GM19328 (cell line): ENCODE results near the gene ZMYND11.
"Not testable (repeated sequence)": the region's sequence is repeated elsewhere in the genome, so short reads cannot be mapped to it uniquely, and the experiment has no call there.

Experiments used
- ATAC-seq: cut with Tn5 transposase; IDR thresholded peaks from one replicate; pipeline ENCODE4 v1.9.1; 2021; ENCODE audit warnings: mild to moderate bottlenecking, moderate library complexity; ENCODE audit not compliant: unreplicated experiment

ZMYND11 gene

DNA sequence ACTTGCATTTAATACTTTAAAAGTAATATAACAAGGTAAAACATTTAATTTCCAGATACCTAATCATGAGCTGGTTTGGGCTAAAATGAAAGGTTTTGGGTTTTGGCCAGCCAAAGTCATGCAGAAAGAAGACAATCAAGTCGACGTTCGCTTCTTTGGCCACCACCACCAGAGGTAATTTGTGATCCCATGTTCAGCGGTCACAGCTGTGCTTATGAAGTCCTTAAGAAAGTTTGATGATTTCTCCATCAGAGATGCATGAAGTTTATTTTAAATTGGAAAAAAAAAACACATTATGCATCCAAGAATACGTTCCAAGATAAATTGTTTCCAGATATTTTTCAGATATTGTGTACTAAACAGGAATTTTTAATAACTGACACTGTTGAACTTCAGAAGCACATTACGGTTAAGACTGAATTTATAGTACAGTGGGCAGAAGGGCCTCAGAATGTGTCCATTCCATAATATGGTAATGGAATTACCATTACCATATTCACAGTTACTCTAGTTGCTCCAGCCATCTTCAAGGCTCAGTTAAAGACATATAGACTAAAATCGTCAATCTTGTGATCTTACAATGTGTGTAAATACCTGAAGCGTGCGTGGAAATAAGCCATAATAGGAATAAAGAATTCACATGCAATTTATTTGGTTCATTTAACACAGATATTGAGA is 106.8 kb downstream of the ZMYND11 start:
- ATAC-seq: no peak

DNA sequence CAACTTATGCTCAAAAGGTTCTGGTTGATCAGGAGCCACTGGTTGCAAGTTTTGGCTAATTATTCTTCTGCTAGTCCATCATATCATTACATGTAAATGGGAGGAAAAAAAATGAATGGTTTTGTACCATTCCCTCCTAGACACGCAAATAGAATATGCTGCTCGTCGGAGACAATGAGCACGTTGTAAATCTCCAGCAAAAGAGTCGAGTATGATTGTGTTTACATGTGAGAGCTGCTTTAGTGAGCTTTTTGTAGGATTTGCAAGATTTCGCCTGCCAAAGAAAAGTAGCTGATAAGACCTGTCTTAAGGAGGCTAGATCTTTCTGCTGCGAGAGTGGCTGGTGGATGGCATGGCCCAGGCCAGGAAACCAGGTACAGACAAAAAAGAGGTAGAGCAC is 109.0 kb downstream of the ZMYND11 start:
- no peak for ATAC-seq

DNA sequence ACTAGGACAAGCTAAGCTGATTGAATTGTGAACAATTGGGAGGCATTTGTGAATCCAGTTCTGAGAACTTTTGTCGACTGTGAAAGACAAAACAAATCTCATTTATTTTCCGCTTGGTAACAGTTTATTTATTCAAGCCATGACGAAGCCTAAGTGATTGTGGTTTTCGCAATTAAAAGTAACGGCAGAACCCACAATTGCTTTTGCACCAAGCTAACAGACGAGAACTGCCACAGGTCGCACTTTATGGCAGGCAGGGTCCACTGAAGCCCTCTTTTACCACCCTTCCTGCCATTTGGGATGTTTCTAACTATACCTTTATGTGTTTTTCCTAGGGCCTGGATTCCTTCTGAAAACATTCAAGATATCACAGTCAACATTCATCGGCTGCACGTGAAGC is 111.2 kb downstream of the ZMYND11 start:
- no peak for ATAC-seq

DNA sequence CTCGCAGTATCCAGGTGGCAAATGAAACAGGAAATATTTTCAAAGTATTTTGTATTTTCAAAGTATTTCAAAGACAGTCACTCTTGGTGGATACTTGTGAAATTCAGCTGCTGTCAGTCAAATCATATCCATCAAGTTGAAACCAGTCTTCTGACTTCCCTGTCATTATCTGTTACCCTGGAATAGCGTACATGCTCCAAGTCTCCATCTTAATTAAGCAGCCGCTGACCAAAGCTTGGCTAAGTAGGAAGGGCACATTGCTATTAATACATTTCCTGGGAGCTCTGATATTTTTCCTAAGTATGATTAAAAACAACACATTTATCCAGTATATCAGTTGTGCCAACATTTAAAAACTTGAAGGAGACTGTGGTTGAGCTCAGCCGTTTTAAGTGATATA is 112.2 kb downstream of the ZMYND11 start:
- ATAC-seq: no peak

DNA sequence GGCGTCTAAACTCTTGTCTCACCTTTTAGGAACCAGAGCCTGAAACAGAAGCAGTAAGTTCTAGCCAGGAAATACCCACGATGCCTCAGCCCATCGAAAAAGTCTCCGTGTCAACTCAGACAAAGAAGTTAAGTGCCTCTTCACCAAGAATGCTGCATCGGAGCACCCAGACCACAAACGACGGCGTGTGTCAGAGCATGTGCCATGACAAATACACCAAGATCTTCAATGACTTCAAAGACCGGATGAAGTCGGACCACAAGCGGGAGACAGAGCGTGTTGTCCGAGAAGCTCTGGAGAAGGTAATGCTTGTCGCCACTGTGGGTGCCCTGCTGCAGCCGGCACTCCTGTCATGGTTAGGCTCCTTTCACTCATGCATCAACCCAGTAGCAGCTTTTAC is 113.1 kb downstream of the ZMYND11 start:
- no peak for ATAC-seq

DNA sequence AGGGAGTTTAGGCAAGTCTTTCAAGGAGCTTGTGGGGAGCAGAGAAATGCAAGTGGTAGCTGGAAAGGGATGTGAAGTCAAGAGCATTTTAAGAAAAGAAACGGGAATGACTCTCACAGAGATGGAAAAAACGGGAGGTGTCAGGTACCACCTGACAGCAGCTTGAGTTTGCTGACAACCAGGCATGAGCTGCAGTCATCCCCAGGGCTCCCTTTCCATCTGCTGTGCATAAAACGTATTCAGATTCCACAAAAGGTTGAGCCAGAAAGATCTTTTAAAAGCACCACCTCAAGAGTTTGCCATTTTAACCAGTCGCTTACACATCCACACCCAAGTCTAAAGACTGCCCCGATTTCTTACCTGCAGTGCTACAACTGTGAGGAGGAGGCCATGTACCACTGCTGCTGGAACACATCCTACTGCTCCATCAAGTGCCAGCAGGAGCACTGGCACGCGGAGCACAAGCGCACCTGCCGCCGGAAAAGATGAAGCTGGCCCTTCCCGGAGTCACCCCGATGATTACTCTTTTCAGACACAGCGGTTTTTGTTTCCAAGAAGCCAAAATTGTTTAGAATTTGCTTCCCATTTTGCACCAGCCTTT is 116.8 kb downstream of the ZMYND11 start:
- no peak for ATAC-seq

DNA sequence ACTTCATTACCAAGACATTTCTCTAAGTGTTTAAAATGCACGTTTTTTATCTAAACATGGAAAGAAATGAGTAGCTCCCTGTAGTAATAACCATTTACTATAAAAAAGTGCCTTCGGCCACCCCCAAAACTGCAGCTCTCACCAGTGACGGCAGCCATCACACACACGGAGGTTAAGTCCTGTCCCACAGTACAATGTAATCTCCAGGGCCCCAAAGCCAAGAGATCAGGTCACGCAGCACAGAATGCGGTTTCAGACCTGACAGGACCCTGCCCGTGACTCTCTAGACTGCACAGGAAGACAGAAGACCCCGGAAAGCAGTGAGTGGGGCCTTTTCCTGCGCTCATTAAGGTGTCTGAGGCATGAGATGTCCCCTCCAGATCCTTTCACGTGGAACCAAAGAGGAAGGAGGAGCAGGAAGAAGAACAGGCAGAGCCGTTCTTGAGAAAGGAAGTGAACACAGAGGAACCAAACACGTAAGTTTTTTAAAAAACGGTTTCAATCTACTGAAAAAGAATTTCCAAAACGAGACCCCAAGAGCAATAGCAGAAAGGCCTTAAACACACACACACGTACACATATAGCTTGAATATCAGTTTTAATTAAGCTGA is 125.7 kb downstream of the ZMYND11 start:
- no peak for ATAC-seq

DNA sequence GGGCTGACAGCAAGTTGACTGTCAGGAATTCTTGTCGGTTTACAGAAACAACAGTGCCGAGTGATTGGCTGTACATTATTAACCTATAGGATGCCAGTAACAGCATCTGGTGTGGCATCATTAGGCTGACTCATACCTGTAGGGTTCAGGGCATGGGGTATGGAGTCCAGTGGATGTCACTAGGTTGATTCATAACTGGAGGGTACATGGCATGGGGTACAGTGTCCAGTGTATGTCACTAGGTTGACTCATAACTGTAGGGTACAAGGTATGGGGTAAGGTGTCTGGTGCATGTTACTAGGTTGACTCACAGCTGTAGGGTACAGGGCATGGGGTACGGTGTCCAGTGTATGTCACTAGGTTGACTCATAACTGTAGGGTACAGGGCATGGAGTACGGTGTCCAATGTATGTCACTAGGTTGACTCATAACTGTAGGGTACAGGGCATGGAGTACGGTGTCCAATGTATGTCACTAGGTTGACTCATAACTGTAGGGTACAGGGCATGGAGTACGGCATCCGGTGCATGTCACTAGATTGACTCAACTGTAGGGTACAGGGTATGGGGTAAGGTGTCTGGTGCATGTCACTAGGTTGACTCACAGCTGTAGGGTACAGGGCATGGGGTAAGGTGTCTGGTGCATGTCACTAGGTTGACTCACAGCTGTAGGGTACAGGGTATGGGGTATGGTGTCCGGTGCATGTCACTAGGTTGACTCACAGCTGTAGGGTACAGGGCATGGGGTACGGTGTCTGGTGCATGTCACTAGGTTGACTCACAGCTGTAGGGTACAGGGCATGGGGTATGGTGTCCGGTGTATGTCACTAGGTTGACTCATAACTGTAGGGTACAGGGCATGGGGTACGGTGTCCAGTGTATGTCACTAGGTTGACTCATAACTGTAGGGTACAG is 129.2 kb downstream of the ZMYND11 start:
- ATAC-seq: not testable (repeated sequence)

DNA sequence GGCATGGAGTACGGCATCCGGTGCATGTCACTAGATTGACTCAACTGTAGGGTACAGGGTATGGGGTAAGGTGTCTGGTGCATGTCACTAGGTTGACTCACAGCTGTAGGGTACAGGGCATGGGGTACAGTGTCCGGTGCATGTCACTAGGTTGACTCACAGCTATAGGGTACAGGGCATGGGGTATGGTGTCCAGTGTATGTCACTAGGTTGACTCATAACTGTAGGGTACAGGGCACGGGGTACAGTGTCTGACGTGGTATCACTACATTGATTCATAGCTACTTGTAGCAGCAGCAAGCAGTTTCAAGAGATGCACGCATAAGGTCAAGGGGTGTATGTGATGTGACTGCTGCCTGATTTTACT is 129.8 kb downstream of the ZMYND11 start:
- not testable (repeated sequence) for ATAC-seq

DNA sequence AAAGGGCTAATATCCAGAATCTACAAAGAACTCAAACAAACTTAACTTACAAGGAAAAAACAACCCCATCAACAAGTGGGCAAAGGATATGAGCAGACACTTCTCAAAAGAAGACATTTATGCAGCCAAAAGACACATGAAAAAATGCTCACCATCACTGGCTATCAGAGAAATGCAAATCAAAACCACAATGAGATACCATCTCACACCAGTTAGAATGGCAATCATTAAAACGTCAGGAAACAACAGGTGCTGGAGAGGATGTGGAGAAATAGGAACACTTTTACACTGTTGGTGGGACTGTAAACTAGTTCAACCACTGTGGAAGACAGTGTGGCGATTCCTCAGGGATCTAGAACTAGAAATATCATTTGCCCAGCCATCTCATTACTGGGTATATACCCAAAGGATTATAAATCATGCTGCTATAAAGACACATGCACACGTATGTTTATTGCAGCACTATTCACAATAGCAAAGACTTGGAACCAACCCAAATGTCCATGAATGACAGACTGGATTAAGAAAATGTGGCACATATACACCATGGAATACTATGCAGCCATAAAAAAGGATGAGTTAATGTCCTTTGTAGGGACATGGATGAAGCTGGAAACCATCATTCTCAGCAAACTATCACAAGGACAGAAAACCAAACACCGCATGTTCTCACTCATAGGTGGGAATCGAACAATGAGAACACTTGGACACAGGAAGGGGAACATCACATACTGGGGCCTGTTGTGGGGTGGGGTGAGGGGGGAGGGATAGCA is 130.7 kb downstream of the ZMYND11 start:
- ATAC-seq: not testable (repeated sequence)

DNA sequence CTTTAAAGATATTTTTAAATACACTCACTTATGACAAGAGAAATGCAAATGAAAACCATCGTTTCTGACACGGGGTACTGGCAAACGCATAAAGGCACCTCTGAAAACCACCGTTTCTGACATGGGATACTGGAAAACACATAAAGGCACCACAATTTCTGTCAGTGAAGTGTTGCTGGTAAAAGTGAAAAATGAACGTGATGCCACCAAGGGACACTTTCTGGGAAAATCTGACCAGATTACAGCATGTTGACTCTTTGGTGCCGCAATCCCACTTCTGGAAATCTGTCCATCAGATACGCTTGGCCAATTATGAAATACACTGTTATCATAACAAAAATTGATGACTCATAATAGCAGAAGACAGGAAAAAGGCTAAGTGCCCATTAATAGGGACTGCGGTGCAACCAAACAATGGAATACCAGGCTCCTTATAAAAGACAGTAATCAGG is 131.7 kb downstream of the ZMYND11 start:
- ATAC-seq: no peak

DNA sequence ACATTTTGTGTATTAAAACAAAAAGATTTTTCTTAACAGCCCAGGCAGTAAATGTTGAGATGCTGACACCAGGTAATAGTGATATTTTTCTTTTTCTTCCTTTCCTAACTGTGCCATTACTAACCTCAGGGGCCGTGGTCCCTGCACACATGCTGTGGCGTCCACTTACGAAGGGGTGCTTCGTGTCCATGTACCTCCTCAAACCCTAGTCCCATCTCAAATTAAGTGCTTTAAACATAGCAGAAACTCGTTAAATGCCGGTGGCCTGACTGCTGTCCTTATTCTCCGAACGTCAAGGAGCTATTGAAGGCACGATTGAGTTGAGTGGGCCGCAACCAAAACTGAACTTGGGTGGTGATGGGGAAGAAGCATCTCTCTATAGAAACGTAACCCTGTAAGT is 132.4 kb downstream of the ZMYND11 start:
- no peak for ATAC-seq

DNA sequence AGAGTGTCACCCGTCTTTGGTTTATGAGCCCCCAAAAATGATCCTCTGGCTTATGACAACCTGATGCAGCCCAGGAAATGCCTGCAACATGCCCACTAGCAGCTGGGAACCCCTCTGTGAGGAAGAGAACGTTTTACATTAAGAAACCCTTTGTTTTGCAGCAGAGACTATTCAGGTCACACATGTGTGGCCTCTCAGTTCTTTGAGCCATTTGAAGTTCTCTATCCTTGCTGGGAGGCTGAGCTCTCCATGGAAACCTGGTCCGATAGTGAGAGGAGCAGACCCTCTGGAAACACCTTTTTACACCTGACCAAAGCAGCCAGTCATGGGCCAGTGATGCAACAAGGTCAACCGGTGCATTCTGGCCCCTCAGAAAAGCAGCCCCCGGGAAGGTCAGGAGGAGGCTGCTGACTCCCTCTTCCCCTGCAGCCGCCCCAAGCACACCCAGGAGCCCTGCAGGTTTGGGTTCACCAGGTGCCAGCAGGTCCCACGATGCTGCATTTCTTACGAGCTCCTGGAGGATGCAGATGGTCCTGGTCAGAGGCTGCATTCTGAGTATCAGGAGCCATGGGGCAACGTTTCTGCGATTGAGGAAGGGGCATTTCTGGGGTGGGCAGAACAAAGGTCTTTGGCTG is 134.3 kb downstream of the ZMYND11 start:
- no peak for ATAC-seq

DNA sequence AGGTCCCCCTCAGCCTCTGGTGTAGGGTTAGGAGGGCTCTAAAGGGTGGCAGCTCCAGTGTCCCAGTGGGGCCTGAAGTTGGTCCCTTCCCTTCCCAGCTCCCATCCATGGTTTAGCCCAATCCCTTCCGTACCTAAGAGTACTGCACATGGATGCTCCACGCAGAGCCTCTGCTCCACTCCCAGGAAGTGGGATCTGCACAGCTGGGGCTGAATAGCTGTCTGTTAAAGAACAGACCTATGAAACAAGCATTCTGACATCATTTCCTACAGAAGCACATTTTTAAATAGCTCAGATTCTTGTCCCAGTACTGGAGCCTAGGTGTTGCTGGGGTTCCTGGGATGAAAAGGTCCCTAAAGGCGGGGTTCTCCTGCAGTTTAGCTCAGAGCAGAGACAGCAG is 135.9 kb downstream of the ZMYND11 start:
- ATAC-seq: no peak

DNA sequence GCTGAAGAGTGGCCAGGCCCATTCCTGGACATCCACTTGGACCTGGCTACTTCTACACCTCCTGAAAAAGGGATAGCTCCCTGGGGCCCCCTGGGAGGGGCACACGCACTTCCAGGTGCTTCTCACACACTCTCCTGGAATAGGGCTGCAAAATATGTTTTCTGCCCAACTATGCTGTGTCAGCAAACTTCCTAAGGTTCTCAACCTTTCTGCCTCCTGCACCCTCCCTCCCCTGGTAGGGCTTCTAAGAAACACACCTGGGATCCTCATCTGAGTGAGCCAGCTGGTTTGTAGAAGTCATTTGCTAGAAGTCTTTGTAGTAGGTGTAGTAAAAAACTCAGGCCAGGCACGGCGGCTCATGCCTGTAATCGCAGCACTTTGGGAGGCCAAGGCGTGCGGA is 136.5 kb downstream of the ZMYND11 start:
- ATAC-seq: no peak

DNA sequence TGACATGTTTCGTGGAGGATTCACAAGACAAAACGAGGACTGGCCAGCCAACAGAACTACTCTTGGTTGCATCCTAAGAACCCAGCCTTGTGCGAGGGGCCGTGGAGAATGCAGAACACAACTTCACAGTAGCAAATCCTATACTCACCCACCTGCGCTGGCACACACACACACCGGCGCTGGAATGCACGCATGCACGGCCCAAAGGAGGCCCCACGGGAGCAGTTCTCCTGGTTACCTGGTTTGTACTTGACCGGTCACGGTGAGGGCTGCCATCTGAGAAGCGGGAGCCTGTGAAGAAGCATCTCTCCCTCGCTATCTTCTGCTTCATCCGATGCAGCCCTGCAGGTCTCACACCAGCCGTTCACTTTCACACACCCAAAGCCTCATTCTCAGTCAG is 137.8 kb downstream of the ZMYND11 start:
- no peak for ATAC-seq

DNA sequence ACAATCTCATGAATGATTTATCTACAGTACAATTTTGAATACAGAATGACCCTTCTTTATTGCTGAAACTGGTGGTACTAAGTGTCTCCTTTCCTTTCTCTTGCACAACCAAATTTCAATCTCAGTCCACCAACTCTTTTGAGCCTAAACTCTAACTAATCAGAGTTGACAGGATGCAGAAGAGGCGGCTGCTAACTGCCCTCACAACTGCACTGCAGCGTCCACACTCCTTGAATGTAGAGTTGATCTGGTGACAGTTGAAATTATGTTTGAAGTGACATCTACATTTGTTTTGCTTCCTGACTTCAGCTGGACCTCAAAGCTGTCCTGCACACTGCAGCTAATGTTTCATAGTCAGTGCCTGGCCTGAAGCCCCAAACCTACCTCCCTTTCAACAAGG is 139.6 kb downstream of the ZMYND11 start:
- ATAC-seq: no peak

DNA sequence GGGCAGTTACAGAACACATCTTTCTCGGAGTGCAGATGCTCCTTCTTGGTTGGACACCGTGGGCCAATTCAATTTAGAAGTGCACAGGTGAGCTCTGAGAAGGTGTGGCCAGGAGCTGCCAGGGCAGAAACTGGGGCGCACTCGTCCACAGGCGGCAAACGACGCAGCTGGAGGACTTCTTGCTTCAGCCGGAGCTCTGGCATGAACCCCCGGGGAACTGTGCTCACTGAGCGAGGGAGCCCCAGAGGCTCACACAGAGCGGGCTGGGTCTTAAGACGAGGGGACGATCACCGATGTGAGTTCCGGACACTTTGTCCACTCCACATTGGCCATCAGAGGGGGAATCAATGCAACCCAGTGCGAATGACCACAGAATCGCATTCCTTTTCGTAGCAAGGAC is 140.4 kb downstream of the ZMYND11 start:
- no peak for ATAC-seq

DNA sequence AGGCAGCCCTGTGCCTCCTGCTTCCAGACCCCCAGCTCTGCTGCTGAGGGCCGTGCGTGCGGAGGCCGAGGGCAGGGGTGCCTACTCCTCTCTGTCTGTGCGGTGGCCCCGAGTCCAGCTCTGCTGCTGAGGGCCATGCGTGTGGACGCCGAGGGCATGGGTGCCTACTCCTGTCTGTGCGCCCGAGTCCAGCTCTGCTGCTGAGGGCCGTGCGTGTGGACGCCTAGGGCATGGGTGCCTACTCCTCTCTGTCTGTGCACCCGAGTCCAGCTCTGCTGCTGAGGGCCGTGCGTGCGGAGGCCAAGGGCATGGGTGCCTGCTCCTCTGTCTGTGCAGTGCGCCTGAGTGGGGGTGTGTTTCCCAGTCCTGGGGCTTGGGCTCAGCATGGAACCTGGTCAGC is 142.7 kb downstream of the ZMYND11 start:
- ATAC-seq: no peak

DNA sequence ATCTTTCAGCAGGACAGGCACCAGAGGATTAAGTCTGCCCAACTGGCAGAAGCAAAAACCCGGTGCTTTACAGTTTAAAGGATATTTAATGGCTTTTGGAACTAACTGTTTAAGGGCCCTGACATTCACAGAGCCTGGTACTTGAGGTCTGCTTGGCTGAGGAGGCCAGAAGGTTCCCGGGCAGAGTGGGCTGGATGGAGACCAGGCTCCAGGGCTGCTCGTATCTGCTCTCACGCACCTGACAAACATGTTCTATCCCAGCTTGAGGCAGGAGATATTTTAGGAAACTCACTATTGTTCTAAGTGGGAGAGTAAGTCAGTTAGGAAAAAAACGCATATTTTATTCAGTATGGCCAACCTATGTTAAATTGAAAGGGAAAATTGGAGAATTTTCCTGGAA is 143.5 kb downstream of the ZMYND11 start:
- no peak for ATAC-seq
